ENCODE data around the gene ERN1.

The ERN1 gene

DNA sequence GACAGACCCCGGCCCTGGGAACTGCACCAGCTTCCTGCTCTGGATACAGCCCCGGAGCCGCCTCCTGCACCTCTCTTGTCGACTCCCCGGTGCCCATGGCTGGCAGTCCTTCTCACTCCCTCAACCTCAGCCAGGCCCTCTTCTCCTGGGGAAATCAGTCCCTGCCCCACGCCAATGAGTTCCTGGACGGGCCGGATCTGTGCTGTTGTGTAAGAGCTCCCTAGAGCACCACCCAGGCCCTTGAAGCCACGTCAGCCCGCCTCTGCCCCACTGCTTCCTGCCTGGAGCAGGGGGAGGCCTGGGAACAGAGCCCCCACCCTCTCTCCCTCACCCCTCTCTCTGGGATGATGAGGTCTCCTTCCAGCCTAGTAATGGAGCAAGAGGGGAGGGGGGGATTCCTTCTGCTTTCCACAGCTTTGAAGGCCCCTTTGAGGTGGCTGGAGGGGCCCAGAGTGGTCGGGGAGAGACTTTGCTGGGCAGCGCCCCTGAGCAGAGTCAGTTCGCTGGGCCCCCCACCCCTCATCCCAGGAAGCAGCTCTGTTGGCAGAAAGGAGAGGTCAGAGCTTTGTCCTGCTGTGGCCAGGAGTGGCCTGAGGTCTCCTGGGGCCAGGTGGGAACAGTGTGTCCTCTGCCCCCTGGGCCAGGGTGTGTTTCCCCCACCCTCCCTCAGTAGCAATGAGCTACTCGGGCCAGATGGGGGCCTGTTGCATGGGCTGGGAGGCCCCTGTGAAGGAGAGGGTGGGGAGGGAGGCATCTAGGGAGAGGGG is 128.0 kb downstream of the ERN1 start:
- no peak for DNase-seq

GRCh38 chr17:64001091-64001579 is 128.8 kb downstream of the ERN1 start:
- DNase-seq = no peak

DNA sequence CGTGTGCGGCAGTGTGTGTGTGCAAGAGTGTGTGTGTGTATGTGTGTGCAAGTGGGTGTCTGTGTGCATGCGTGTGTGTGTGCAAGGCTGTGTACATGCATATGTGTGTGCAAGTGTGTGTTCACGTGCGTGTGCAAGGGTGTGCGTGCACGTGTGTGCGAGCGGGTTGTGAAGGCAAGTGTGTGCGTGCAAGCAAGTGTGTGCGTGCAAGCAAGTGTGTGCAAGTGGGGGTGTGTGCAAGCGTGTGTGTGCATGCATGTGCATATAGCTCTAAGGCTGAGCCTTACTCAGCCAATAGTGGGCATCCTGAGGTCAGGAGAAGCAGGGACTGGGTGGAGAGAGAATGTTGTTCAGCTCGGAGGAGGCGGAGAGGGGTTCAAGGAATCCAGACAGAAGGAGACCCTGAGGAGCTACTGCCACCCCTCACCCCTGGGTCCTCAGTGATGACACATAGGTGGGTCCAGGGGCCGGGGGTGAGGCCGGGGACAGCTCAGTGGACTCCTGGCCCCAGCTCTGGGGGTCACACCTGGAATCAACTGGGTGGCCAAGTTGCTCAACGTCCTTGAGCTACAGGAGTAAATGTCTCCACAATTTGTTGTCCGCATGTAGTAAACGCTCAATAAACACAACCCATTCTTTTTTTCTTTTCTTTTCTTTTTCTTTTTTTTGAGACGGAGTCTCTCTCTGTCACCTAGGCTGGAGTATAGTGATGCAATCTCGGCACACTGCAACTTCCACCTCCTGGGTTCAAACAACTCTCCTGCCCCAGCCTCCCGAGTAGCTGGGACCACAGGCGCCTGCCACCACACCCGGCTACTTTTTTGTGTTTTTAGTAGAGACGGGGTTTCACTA is 130.0 kb downstream of the ERN1 start:
- no peak for DNase-seq

DNA sequence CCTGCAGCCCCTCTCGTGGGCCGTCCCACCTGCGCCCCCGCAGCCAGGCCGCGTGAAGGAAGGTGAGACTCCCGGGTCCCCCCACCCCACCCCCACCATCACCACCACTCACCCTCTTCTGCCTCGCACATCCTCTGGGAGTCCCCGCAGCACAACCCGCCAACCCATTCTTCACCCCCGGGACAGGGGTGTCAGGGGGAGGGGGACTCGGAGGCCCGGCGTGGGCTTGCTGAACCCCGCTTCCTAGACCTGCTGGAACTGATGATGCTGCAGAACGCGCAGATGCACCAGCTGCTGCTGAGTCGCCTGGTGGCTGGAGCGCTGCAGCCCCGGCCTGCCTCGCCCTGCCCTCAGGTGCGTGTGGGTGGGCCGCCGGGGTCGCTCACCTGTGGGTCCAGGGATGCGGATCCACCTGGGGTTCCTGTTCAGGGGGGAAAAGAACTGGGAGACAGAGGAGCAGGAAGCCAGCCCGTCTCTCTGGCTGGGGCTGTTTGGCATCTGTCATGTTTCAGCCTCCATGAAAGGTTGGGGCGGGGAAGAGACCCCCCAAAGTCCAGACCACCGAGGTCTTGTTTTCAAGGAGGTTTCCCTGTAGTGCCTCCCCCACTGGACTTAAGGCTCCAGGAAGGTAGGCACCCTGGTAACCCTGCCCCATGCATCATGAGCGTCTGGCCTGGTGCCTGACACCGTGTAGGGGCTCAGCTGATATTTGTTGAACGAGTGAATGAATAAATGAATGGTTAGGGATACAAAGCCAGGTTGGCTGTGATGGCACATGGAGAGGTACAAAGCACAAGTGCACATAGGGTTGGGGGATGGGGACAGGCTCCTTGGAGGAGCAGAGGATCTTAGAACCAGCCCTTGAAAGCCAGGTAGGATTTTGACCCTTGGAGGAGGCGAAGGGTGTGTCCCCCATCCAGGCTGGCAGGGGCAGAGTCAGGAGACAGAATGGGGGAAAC is 130.9 kb downstream of the ERN1 start:
- DNase-seq = no peak

GRCh38 chr17:63998050-63998720 is 131.8 kb downstream of the ERN1 start, which contains the start of gene PRR29:
Gene PRR29, plus strand, starts transcription at chr17:63998351. Its CDS starts 14 bp downstream, at chr17:63998365.
- DNase-seq = peak; percentile 85

- no peak for DNase-seq
These were observed 132.4 kb downstream of the ERN1 start for GRCh38 chr17:63997341-63998048.

DNA sequence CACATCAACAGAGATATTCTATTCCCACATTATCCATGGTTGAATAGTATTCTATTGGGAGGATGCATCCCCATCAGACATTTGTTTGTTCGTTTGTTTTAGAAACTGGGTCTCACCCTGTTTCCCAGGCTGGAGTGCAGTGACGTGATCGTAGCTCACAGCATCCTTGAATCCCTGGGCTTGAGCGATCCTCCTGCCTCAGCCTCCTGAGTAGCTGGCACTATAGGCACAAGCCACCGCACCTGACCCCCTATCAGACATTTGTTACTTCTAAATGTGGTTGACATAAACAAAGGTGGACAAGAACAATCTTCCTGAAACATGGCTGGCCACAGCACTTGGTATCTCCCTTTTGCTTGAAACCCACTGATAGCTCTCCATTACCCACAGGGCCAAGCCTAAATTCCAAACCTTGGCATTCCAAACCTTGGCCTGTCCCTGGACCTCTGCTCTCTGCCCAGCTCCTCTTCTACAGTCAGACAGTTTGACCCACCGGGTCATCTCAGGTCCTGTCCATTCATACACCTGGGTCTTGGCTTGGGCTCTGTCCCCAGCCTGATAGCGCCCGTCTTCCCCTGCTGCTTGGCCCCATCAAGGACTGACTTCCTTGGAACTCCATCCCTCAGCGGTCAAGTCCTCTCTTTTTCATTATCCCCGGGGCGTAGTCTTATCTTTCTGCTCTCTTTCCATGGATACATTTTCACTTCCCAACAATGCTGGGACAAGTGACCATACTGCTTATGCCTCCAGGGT is 133.3 kb downstream of the ERN1 start:
- DNase-seq = no peak

DNA sequence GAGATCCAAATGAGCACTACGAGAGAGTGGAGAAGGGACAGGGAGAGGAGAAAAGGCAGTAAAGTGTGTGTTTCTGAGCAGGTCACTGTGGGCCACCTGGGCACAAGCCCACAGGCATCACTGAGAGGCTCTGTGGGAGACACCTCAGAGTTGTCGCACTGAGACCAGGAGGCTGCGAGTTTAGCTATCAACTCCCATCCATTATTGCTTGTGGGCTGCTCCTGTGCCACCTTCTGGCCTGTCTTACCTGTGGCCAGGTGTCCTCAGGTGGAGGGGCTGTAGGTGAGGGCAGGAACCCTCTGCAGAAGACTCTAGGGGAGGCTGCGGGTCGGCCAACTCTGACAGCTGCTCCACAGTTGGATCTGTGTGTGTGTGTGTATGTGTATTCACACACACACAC is 134.3 kb downstream of the ERN1 start:
- DNase-seq = no peak

DNA sequence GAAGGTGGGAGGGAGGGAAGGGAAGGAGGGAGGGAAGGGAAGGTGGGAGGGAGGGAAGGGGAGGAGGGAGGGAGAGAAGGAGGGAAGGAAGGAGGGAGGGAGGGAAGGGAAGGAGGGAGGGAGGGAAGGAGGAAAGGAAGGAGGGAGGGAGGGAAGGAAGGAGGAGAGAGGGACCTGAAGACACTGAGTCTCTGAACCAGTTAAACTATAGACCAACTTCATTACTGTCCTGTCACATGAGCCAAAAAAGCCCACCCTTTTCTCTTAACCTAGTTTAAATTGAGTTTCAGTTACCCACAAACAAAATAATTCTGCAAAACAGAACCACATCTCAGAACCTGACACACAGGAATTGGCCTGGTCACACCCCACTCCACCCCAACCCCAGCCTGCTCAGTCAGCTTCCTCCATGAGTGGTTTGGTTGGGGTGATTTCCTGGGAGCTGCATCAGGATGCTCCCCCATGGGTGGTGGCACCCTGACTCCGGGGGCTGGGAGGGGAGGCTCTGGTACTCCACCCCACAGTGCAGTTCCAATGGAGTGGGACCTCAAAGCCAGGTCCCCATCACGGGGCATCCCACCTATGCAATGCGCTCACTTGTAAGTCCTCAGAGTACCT is 136.5 kb downstream of the ERN1 start:
- DNase-seq = no peak

- no peak for DNase-seq
These were observed 138.3 kb downstream of the ERN1 start for GRCh38 chr17:63991611-63992010.

- no peak for DNase-seq
These were observed 140.2 kb downstream of the ERN1 start for GRCh38 chr17:63989622-63990345.
